HS-5 (cell line): ENCODE results near the gene LILRB2.
"Not testable (repeated sequence)": the region's sequence is repeated elsewhere in the genome, so short reads cannot be mapped to it uniquely, and the experiment has no call there.

Experiments used
- DNase-seq: peaks from one replicate; pipeline ENCODE4 v3.0.0-alpha.2; 2012; ENCODE audit warnings: low read depth

LILRB2 gene

GRCh38 chr19:54302257-54302656 is 21.3 kb upstream of the LILRB2 start:
- no peak for DNase-seq

- DNase-seq, result no peak
These were observed 18.6 kb upstream of the LILRB2 start for GRCh38 chr19:54299515-54299914.

DNA sequence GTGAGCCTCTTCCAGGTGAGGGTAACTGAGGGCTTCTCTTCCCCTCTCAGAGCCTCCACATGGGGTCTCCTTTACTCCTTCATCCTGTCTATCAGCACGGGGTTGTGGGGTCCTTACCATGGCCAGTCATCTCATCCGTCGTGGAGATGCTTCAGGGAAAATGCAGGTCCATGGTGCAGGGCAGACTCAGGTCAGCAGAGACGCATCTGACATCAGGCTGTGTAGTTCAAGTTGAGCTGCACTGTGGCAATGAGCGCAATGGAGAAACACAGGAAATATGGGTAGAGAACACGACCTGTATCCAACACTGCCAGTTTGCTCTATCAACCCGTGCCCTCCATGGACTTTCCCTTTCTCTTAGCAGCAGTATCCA is 18.2 kb upstream of the LILRB2 start:
- no peak for DNase-seq

- no peak for DNase-seq
These were observed 17.6 kb upstream of the LILRB2 start for GRCh38 chr19:54298357-54299125.

GRCh38 chr19:54297759-54298305 is 16.9 kb upstream of the LILRB2 start:
- DNase-seq, result no peak

- DNase-seq, result no peak
These were observed 13.6 kb upstream of the LILRB2 start for GRCh38 chr19:54294539-54294938.

DNA sequence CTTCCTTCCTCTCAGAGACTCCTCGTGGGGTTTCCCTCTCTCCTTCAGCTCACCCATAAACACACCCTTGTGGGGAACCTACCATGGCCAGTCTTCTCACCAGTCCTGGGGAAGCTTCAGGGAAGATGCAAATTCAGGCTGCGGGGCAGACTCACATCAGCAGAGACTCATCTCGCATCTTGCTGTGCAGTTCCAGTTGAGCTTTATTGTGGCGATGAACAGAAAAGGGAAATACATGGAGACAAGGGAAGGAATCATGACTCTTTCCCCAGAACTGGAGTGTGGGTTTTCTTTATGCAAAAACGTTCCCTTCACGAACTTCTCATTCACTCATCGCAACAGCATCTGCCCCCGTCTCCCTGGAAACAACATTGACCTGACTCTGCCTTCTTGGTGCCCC is 8.2 kb upstream of the LILRB2 start:
- DNase-seq, result not testable (repeated sequence)

DNA sequence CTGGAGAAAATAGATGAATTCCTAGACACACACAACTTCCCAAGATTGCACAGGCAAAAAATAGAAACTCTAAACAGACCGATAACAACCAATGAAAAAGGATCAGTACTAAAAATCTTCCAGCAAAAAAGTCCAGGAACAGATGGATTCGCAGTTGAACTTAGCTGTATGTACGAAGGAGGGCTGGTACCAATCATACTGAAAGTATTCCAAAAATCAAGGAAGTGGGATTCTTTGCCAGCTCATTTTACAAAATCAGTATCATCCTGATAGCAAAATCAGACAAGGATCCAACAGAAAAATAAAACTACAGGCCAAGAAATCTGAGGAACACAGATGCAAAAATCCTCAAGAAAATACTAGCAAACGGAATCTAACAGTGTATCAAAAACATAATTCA is 6.5 kb upstream of the LILRB2 start:
- DNase-seq, result peak; percentile 77

DNA sequence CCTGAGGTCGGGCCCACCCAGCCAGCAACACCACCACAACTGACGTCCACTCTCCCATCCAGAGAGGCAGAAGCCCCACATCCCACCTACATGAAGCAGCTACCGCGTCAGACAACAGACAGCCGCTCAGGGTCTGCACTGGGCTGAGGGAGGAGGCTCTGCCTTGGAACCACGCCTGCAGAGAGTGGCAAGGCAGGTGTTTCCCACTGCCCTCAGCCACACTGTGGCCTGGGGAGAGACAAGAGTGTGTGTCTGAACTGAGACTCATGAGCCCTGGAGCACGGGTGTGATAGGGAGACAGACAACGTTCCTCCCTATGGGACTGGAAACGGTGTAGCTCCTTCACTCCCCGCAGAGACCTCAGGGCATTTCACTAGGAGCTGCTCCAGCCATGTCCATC is 5.4 kb upstream of the LILRB2 start:
- not testable (repeated sequence) for DNase-seq

GRCh38 chr19:54285427-54286056 is 4.6 kb upstream of the LILRB2 start:
- DNase-seq, result not testable (repeated sequence)

DNA sequence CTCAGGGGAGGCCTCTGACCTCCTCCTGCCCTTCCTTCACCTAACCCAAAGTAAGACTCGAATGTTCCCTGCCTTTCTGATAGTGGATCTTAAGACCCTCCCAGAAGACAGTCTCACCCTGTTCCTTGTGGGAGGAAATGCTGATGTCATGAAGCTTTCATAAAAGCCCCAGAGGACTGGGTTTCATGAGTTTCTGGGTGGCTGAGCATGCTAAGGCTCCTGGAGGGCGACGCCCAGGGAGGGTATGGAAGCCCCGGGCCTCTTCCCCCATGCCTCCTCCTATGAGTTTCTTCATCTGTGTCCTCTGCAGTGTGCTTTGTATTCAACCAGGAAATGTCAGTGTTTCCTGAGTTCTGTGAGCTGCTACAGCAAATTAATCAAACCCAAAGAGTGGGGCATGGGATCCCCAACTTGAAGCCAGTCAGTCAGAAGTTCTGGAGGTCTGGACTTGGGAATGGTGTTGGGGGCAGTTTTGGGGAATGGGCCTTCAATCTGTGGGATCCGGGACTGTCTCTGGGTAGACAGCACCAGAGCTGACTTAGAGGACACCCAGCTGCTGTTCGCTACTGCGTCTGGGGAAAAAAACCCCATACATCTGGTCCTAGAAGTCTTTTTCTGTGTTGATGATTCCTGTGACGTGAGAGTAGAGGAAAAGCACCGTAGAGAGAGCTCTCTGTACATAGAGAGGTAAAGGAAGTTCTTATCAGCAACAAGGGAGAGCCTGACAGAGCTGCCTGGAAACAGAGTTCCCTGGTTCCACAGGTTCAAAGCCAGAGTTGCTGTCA is 2.0 kb upstream of the LILRB2 start:
- DNase-seq, result no peak

GRCh38 chr19:54281729-54282075 is 792 bp upstream of the LILRB2 start:
- DNase-seq, result not testable (repeated sequence)

DNA sequence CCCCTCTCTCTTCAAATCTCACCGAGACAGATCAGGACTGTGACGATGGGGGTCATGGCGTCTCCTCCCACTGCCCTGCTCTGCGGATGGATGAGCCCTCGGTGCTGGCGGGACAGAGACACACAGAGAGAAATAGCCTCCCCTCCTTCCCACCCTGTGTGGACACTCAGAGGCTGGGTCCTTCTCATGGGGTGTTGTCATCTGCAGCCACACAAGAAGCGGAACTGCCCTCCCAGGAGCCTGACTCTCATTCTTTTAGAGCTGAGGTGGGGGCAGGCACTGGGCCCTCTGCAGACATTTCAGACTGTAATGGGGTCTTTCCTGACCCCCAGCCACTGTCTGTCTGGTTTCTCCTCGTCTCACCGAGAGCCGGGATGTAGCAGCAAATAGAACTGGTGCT is 469 bp downstream of the LILRB2 start:
- not testable (repeated sequence) for DNase-seq

GRCh38 chr19:54280025-54280424 is 885 bp downstream of the LILRB2 start:
- not testable (repeated sequence) for DNase-seq

- no peak for DNase-seq
These were observed 1.4 kb downstream of the LILRB2 start for GRCh38 chr19:54279406-54279962.

- DNase-seq, result not testable (repeated sequence)
These were observed 2.2 kb downstream of the LILRB2 start for GRCh38 chr19:54278571-54279195.

GRCh38 chr19:54278056-54278455 is 2.9 kb downstream of the LILRB2 start:
- not testable (repeated sequence) for DNase-seq

GRCh38 chr19:54277111-54277615 is 3.7 kb downstream of the LILRB2 start:
- not testable (repeated sequence) for DNase-seq

- no peak for DNase-seq
These were observed 5.0 kb downstream of the LILRB2 start for GRCh38 chr19:54275951-54276350.

GRCh38 chr19:54274516-54274915 is 6.4 kb downstream of the LILRB2 start:
- DNase-seq, result not testable (repeated sequence)

- no peak for DNase-seq
These were observed 7.1 kb downstream of the LILRB2 start for GRCh38 chr19:54273821-54274220.

DNA sequence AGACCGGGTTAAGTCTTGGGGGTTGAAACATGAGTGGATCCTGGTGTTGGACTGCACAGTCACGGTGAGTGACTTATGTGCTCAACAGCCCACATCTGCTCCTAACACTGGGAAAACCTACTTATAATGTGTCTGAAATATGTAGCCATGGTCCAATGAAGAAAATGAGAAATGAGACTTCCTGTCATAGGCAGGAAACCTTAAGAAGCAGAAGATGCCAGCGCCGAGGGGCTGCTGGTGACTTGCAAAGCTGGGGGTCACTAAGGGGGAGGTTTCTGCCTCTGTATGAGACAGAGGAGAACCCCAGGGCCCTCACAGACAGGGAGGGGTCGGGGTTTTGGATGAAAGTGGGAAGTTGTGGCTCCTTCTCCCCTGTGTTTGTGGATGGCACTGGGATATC is 8.7 kb downstream of the LILRB2 start:
- DNase-seq, result not testable (repeated sequence)
